T-cell (primary cell): Measurements from ENCODE around the gene HOXB7. TPM values are rescaled to one million over a fixed set of nuclear protein-coding genes. Genes with fewer than 3 reads are reported as not detected.
A peak's percentile ranks its signal among the peaks of the same experiment; 100 is the strongest.

Source experiments
- ATAC-seq, 4 experiments: fragments of 200-7000 bp in 3 of 4; fragments of 150-1000 bp in 1 of 4; cut with Tn5 transposase; replicated peaks in 1 of 4; 1 replicate in 3 of 4; 2 replicates in 1 of 4; pipeline ENCODE4 v1.10.0; 2021; ENCODE audit warnings: moderate library complexity in 3 of 4, mild to moderate bottlenecking in 2 of 4, moderate number of reproducible peaks in 1 of 4
- CTCF ChIA-PET, 2 donors: fragments of 300-600 bp; sonication (Branson Sonifier 250); formaldehyde crosslinking; loops; one replicate each; lab custom pipeline; 2022; ENCODE audit warnings: antibody characterized with exemption in 2 of 2; lab: Charles Lee
- POLR2A ChIA-PET, 2 donors: fragments of 300-600 bp; sonication (Branson Sonifier 250); formaldehyde crosslinking; loops; one replicate each; lab custom pipeline; 2022; ENCODE audit warnings: antibody characterized with exemption in 2 of 2; lab: Charles Lee
- DNase-seq, 35 experiments: peaks; one replicate each; pipeline versions ENCODE4 v3.0.0 to v3.0.0-alpha.2; 2013 to 2023
- H3K27ac ChIP-seq: one replicate; pipeline ENCODE4 v1.5.1; 2013; ENCODE audit warnings: low read length
- H3K27me3 ChIP-seq, 2 experiments: replicated peaks in 1 of 2; 1 replicate in 1 of 2; 2 replicates in 1 of 2; pipeline versions ENCODE4 v1.6.1 to v1.7.0; 2013; ENCODE audit warnings: low read length in 1 of 2, mixed read lengths in 1 of 2; ENCODE audit not compliant: control insufficient read depth in 2 of 2, insufficient read depth in 2 of 2; ENCODE audit errors: extremely low read depth in 1 of 2
- H3K36me3 ChIP-seq, 2 donors: 1 replicate in 1 of 2; 2 replicates in 1 of 2; pipeline versions ENCODE4 v1.6.1 to v1.7.0; 2013; ENCODE audit warnings: low read length in 1 of 2; ENCODE audit not compliant: control insufficient read depth in 2 of 2, insufficient read depth in 1 of 2; ENCODE audit errors: extremely low read depth in 1 of 2
- H3K4me1 ChIP-seq, 2 experiments: 1 replicate in 1 of 2; 2 replicates in 1 of 2; pipeline versions ENCODE4 v1.6.1 to v1.7.0; 2013; ENCODE audit warnings: low read length in 2 of 2, mixed read lengths in 1 of 2; ENCODE audit not compliant: insufficient read depth in 2 of 2, control insufficient read depth in 1 of 2; ENCODE audit errors: extremely low read depth in 1 of 2
- H3K4me3 ChIP-seq, 2 donors: 1 replicate in 1 of 2; 2 replicates in 1 of 2; pipeline versions ENCODE4 v1.5.1 to v1.7.0; 2013; ENCODE audit warnings: mild to moderate bottlenecking in 2 of 2, low read length in 1 of 2, moderate library complexity in 1 of 2; ENCODE audit not compliant: control insufficient read depth in 1 of 2; ENCODE audit errors: extremely low read depth in 1 of 2
- H3K9me3 ChIP-seq: 2 replicates; pipeline ENCODE4 v1.7.0; 2013
- H3K27ac Mint-ChIP-seq, 2 donors: one replicate each; pipeline ENCODE4 v1.8.0; 2020 to 2021; ENCODE audit warnings: mild to moderate bottlenecking in 2 of 2, mixed read lengths in 2 of 2
- H3K27me3 Mint-ChIP-seq, 2 donors: one replicate each; pipeline ENCODE4 v1.8.0; 2021 to 2022; ENCODE audit warnings: mixed read lengths in 2 of 2
- H3K36me3 Mint-ChIP-seq: one replicate; pipeline ENCODE4 v1.8.0; 2021; ENCODE audit warnings: mixed read lengths
- H3K4me1 Mint-ChIP-seq, 3 donors: one replicate each; pipeline ENCODE4 v1.8.0; 2020 to 2022; ENCODE audit warnings: mixed read lengths in 3 of 3, mild to moderate bottlenecking in 1 of 3
- H3K4me3 Mint-ChIP-seq, 3 donors: one replicate each; pipeline ENCODE4 v1.8.0; 2020 to 2022; ENCODE audit warnings: mild to moderate bottlenecking in 3 of 3, mixed read lengths in 3 of 3, moderate library complexity in 3 of 3
- H3K9me3 Mint-ChIP-seq, 3 donors: one replicate each; pipeline ENCODE4 v1.8.0; 2020 to 2022; ENCODE audit warnings: mixed read lengths in 3 of 3
- WGBS: methylation state at CpG from one replicate; pipeline ENCODE4 v1.1.5; 2013; ENCODE audit warnings: missing lambda C conversion rate; ENCODE audit not compliant: insufficient coverage; 5-methylcytosine and 5-hydroxymethylcytosine counted together
- total RNA-seq, 35 experiments: library from RNA in 6 of 35; stranded (reverse) in 6 of 35; fragments of 120-200 nt in 1 of 35; gene quantifications; one replicate each; pipeline versions ENCODE4 v1.2.1 to v1.2.4 and lab custom pipeline; 2013 to 2026

Gene HOXB7
- total RNA-seq, 5 donors from 2014 or later (not counting 1 experiment from before 2014, with no cell fraction given) = 0.47 to 0.66 (median 0.60) TPM; not detected in 2

DNA sequence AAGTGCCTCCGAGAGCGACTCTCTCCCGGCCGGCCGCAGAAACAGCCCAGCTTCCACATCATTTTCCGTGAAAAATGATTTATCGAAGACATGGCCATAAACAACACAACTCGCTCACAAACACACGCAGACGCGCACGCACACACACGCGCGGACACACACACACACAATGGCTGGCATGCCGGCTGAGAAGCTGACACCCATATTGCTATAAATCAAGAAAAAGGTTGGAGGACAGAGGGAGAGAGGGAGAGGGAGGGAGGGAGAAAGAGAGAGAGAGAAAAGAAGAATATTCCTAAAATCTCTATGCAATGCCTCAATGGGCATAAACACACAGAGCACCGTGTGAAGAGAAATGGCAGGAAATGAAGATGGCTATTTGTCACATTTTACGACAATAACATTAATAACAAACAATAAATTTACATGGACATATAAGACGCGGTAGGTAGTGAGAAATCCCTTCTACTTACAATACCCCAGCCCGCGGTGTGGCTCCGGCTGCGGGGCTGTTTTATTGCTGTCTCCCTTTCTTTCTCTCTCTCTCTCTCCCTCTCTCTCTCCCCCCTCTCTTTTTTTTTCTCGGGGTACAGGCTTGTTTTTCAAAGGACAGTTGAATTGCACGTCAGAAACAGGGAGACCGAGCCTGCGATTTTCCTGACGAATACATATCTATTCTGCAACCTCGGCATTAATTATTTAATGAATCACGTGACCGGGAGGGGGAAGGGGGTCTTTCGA, 42.1 kb downstream of the HOXB7 start:
- H3K27me3 ChIP-seq = peaks cover 0 to 38% of the 10 kb centered on the region in 2 experiments

GRCh38 chr17:48567646-48568354, 43.0 kb downstream of the HOXB7 start:
- Mint-ChIP-seq H3K4me1 (peaks cover 0 to 16% (median 13%) of the 10 kb centered on the region in 3 donors), H3K4me3 (peak overlapping the region in 1 of 3 donors; percentile 55), H3K27ac (no peak overlapping the region), H3K36me3 (peaks cover 15% of the 10 kb centered on the region), H3K27me3 (peaks cover 6 to 26% of the 10 kb centered on the region in 2 donors), H3K9me3 (no peaks in the 10 kb centered on the region)
- 100% methylated on average over 1 of the region's 2 CpGs for WGBS
- Histone ChIP-seq H3K27me3 (peaks cover 0 to 41% of the 10 kb centered on the region in 2 experiments), H3K27ac (no peak overlapping the region), H3K9me3 (no peaks in the 10 kb centered on the region), H3K4me3 (no peak overlapping the region), H3K4me1 (no peaks in the 10 kb centered on the region), H3K36me3 (peaks cover 0 to 4% of the 10 kb centered on the region in 2 donors)
- ChIA-PET POLR2A (no interaction called here), CTCF (interaction anchor here in 1 of 2 donors (0.6 to 0.7 kb wide), 2 partner anchors 20 to 489 kb away, joined by 3 read pairs; no protein-coding TSS in a partner anchor)
- ATAC-seq (no peak), DNase-seq (no peak)

More for the DNA sequence above, 42.1 kb downstream of the HOXB7 start:
- Mint-ChIP-seq H3K27ac (no peak overlapping the region), H3K36me3 (peaks cover 15% of the 10 kb centered on the region), H3K27me3 (peaks cover 0 to 24% of the 10 kb centered on the region in 2 donors), H3K9me3 (no peaks in the 10 kb centered on the region), H3K4me3 (peak overlapping the region in 2 of 3 donors; percentile 5 to 55), H3K4me1 (peaks cover 0 to 19% (median 12%) of the 10 kb centered on the region in 3 donors)
- CTCF ChIA-PET = interaction anchor here in 1 of 2 donors (0.7 kb wide), 1 partner anchor 21 kb away, joined by 3 read pairs; no protein-coding TSS in a partner anchor
- no peak for ATAC-seq
- Histone ChIP-seq H3K36me3 (peaks cover 0 to 4% of the 10 kb centered on the region in 2 donors), H3K9me3 (no peaks in the 10 kb centered on the region), H3K4me1 (no peaks in the 10 kb centered on the region), H3K27ac (no peak overlapping the region), H3K4me3 (no peak overlapping the region)
- no peak for DNase-seq
- POLR2A ChIA-PET = no interaction called here
- WGBS = 67% methylated on average over 6 of the region's 33 CpGs

DNA sequence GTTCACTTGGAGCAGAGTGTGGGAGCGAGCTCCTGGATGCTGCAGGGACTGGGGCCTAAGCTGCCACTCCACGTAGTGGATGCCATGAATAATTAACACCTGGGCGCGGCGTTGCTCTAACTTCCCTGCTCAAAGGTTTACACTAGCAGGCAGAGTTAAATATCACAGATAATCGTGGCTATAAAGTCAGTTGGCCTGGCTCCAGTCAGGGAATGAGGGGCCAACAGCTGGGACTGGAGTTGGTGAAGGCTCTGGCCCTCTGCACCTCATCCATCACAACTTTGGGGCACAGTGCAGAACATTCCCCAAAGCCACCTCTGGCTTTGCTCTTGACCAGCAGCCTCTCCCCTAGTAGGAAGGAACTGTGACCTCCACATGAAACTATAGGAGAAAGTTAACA, 43.6 kb downstream of the HOXB7 start:
- no peaks in the 10 kb centered on the region for H3K9me3 ChIP-seq
- CTCF ChIA-PET = interaction anchor here in 1 of 2 donors (0.6 kb wide), 1 partner anchor 488 kb away, joined by 3 read pairs; no protein-coding TSS in a partner anchor
- no peak for ATAC-seq
- WGBS = 74% methylated on average over 6 of the region's 6 CpGs
- H3K4me1 ChIP-seq = peaks cover 0 to 4% of the 10 kb centered on the region in 2 experiments
- H3K4me3 ChIP-seq = no peak overlapping the region
- peaks cover 0 to 4% of the 10 kb centered on the region in 2 donors for H3K36me3 ChIP-seq
- no peak overlapping the region for H3K4me3 Mint-ChIP-seq
- peaks cover 0 to 20% (median 13%) of the 10 kb centered on the region in 3 donors for H3K4me1 Mint-ChIP-seq
- H3K27me3 Mint-ChIP-seq = peaks cover 7 to 26% of the 10 kb centered on the region in 2 donors
- no peaks in the 10 kb centered on the region for H3K9me3 Mint-ChIP-seq
- no peak overlapping the region for H3K27ac ChIP-seq
- DNase-seq = no peak
- H3K27me3 ChIP-seq = peaks cover 0 to 41% of the 10 kb centered on the region in 2 experiments
- H3K27ac Mint-ChIP-seq = no peak overlapping the region
- H3K36me3 Mint-ChIP-seq = peaks cover 15% of the 10 kb centered on the region
- POLR2A ChIA-PET = no interaction called here

DNA sequence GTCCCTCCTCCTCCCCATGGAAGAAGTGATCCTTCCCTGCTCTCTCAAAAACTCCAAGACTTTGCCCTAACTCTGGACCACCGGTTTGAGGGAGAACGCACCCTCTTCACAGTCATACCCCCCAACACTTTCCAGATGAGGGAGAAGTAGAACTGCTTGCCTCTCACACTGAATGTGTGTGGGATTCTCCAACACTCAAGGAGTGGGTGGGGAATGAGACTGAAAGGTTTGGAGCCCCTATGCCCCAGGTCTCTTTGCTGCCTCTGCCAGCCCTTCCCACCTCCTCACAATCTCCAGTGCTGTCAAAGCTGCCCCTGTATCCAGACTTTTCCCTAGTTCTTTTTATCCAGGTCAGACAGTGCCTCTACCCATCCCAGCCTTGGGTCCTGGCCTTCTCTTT, 44.1 kb downstream of the HOXB7 start:
- DNase-seq = no peak
- no peaks in the 10 kb centered on the region for H3K9me3 Mint-ChIP-seq
- no CpG with 5 or more reads among the region's 2 CpGs for WGBS
- CTCF ChIA-PET = no interaction called here
- POLR2A ChIA-PET = no interaction called here
- no peak overlapping the region for H3K4me3 Mint-ChIP-seq
- H3K36me3 Mint-ChIP-seq = peaks cover 12% of the 10 kb centered on the region
- no peak for ATAC-seq
- H3K27ac ChIP-seq = no peak overlapping the region
- H3K9me3 ChIP-seq = no peaks in the 10 kb centered on the region
- H3K36me3 ChIP-seq = peaks cover 0 to 4% of the 10 kb centered on the region in 2 donors
- H3K27ac Mint-ChIP-seq = no peak overlapping the region
- H3K4me1 Mint-ChIP-seq = peaks cover 0 to 23% (median 14%) of the 10 kb centered on the region in 3 donors
- H3K27me3 Mint-ChIP-seq = peaks cover 7 to 26% of the 10 kb centered on the region in 2 donors
- H3K4me1 ChIP-seq = peaks cover 1 to 9% of the 10 kb centered on the region in 2 experiments
- H3K27me3 ChIP-seq = peaks cover 0 to 41% of the 10 kb centered on the region in 2 experiments
- no peak overlapping the region for H3K4me3 ChIP-seq

DNA sequence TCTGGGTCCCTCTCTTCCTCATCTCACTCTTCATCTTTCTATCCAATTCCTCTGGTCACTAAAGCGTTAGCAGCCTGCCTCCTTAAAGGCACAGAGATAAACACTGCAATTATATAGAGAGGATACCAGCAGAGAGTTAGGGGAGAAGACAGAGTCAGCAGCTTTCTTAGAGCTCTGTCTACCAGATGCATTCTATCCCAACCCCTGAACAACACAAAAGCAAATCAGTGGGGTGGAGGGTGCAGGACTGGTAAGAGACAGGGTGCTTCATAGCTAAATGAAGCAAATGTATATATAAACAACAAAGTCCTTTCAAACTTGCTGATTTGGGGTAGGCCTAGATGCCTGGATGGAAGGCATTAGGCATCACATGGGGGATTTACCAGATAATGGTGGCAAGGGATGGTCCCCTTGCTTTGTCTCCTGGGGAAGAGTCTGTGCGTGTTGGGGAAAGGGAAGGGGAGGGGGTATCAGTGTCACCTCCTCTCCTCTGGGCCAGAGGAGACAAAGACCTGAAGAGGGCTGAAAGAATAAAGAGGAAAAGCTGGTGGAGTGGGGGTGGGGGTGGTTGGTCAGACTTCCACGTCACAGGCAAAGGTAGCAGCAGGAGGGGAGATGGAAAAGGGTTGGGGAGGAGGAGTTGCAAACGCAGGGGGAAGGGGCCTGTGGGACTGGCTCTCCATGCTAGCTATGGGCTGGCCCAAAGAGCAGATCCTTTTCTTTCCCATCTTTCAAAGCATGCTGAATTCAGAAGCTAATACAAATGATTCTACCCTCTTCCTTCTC, 44.7 kb downstream of the HOXB7 start:
- CTCF ChIA-PET = interaction anchor here in 1 of 2 donors (0.5 kb wide), 1 partner anchor 267 kb away, joined by 4 read pairs; no protein-coding TSS in a partner anchor
- Histone ChIP-seq H3K36me3 (no peaks in the 10 kb centered on the region), H3K4me1 (peaks cover 2 to 15% of the 10 kb centered on the region in 2 experiments), H3K4me3 (no peak overlapping the region), H3K9me3 (no peaks in the 10 kb centered on the region), H3K27me3 (peaks cover 0 to 42% of the 10 kb centered on the region in 2 experiments), H3K27ac (no peak overlapping the region)
- Mint-ChIP-seq H3K4me3 (no peak overlapping the region), H3K9me3 (no peaks in the 10 kb centered on the region), H3K4me1 (peaks cover 0 to 27% (median 16%) of the 10 kb centered on the region in 3 donors), H3K36me3 (peaks cover 8% of the 10 kb centered on the region), H3K27me3 (peaks cover 7 to 26% of the 10 kb centered on the region in 2 donors), H3K27ac (no peak overlapping the region)
- WGBS = 100% methylated on average over 1 of the region's 4 CpGs
- ATAC-seq (no peak), DNase-seq (no peak)
- POLR2A ChIA-PET = interaction anchor here in 1 of 2 donors (0.5 kb wide), 1 partner anchor 11 kb away, joined by 4 read pairs; no protein-coding TSS in a partner anchor
